AG04450 (cell line): ENCODE results near the gene KDM3B. TPM values are rescaled to one million over a fixed set of nuclear protein-coding genes. Genes with fewer than 3 reads are reported as not detected.
"Not testable (repeated sequence)": the region's sequence is repeated elsewhere in the genome, so short reads cannot be mapped to it uniquely, and the experiment has no call there.

Experiments used
- CTCF ChIA-PET: fragments of 300-600, 350-600 bp; formaldehyde crosslinking; extraction: SDS; loops from one replicate; lab custom pipeline; 2022; ENCODE audit warnings: antibody characterized with exemption, inconsistent platforms; lab: Charles Lee
- POLR2A ChIA-PET: fragments of 350-600 bp; formaldehyde crosslinking; extraction: SDS; loops from one replicate; lab custom pipeline; 2021; ENCODE audit warnings: antibody characterized with exemption, inconsistent platforms; lab: Yijun Ruan, JAX
- DNase-seq: peaks from one replicate; pipeline ENCODE4 v3.0.0-alpha.2; 2011; ENCODE audit warnings: low read depth, low spot score
- H3K27ac ChIP-seq: one replicate; pipeline ENCODE4 v1.5.1; 2012; ENCODE audit warnings: low read depth, low read length, control low read depth
- H3K27me3 ChIP-seq: one replicate; pipeline ENCODE4 v1.6.0; 2012; ENCODE audit warnings: low read length; ENCODE audit not compliant: control insufficient read depth, insufficient read depth
- H3K4me3 ChIP-seq: 2 replicates; pipeline ENCODE4 v1.5.1; 2011; ENCODE audit warnings: mild to moderate bottlenecking, low read depth, low read length, control low read depth
- H3K9me3 ChIP-seq: 2 replicates; pipeline ENCODE4 v1.5.1; 2012; ENCODE audit warnings: low read length; ENCODE audit not compliant: control insufficient read depth, insufficient read depth
- CTCF ChIP-seq: IDR thresholded peaks from 2 replicates; pipeline ENCODE4 v1.5.1; 2011; ENCODE audit warnings: low read depth, low read length, control low read depth, inconsistent platforms
- polyA plus RNA-seq: library from polyadenylated mRNA; depleted of rRNA; stranded (reverse); fragments of >200 nt; gene quantifications from 2 replicates; pipeline ENCODE4 v1.2.3, GENCODE V29; 2011

Gene KDM3B
- polyA plus RNA-seq, 1 experiment: 32.7 TPM

DNA sequence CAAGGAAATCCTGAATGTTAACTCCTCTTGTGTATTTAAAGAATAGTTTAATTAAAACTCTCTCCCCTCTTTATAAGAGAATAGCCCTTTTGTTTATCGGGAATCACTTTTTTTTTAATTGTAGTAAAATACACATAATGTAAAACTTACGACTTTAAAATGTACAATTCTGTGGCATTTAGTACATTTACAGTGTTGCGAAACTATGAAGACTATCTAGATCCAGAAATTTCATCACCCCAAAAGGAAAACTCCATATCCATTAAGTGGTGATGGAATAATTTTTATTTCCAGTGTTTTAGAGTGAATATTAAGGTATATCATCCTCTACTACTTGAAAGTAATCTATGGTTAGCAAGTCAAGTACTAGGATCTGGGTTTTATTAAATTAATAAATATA is 36.8 kb downstream of the KDM3B start:
- H3K9me3 ChIP-seq: no peaks in the 10 kb centered on the region
- H3K27me3 ChIP-seq: no peaks in the 10 kb centered on the region
- no peak for DNase-seq
- POLR2A ChIA-PET: no interaction called here
- H3K4me3 ChIP-seq: no peak overlapping the region
- no peak for TF ChIP-seq CTCF
- no peak overlapping the region for H3K27ac ChIP-seq
- CTCF ChIA-PET: no interaction called here

DNA sequence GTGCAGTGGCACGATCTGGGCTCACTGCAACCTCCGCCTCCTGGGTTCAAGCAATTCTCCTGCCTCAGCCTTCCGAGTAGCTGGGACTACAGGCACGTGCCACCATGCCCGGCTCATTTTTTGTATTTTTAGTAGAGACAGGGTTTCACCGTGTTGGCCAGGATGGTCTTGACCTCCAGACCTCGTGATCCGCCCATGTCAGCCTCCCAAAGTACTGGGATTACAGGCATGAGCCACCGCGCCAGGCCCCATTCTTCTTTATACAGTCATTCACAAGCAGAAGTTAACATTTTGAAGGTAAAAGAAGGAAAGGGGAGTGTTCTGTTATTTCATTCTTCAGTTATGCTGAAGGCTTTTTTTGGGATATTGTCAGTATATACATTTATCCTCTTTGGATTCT is 37.4 kb downstream of the KDM3B start:
- POLR2A ChIA-PET, H3K27me3 ChIP-seq, H3K4me3 ChIP-seq, DNase-seq, H3K27ac ChIP-seq, H3K9me3 ChIP-seq: not testable (repeated sequence)
- CTCF ChIA-PET: interaction anchor here (3.2 kb wide), 1 partner anchor 37 kb away, joined by 20 read pairs; the partner anchor contains the start of gene KDM3B

DNA sequence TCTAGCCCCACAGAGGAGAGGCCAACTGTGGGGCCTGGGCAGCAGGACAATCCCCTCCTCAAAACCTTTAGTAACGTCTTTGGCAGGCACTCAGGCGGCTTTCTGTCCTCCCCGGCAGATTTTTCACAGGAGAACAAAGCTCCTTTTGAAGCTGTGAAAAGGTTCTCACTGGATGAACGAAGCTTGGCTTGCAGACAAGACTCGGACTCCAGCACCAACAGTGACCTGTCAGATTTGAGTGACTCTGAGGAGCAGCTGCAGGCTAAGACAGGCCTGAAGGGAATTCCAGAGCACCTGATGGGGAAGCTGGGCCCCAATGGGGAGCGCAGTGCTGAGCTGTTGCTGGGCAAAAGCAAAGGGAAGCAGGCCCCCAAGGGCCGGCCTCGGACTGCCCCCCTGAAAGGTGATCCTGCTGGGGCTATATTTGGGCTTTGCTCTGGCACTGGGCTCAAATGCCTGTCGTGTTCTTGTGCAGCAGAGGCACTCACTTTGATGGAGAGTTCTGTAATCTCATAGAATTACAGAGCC is 39.4 kb downstream of the KDM3B start:
- Histone ChIP-seq H3K9me3 (no peaks in the 10 kb centered on the region), H3K27ac (no peak overlapping the region), H3K27me3 (no peaks in the 10 kb centered on the region), H3K4me3 (no peak overlapping the region)
- ChIA-PET POLR2A (no interaction called here), CTCF (interaction anchor here (1.3 to 3.2 kb wide), 2 partner anchors 39 to 58 kb away, joined by 3 to 20 read pairs; partner anchors contain the start of gene KDM3B)
- no peak for TF ChIP-seq CTCF
- DNase-seq: no peak

DNA sequence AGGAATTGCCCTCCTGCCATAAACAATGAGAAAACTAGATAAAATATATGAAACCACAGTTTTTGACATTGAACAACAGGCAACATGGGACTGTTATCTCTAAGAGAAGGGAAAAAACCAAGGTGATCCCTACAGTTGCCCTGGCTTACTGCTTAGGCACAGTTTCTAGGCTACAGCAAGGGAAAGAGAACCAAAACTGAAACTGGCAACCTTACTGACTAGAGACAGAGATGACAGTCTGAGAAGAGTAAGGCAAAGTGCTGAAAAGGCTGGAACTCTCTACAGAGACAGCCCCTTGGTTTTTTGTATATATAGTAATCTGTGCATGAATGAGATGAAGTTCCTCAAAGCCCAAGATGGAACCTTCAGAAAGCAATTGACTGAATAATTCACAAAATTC is 50.2 kb downstream of the KDM3B start:
- no peak overlapping the region for H3K4me3 ChIP-seq
- H3K27me3 ChIP-seq: no peaks in the 10 kb centered on the region
- TF ChIP-seq CTCF: no peak
- DNase-seq: no peak
- no peak overlapping the region for H3K27ac ChIP-seq
- no peaks in the 10 kb centered on the region for H3K9me3 ChIP-seq
- ChIA-PET CTCF (no interaction called here), POLR2A (no interaction called here)

GRCh38 chr5:138408023-138408422 is 55.5 kb downstream of the KDM3B start:
- no peaks in the 10 kb centered on the region for H3K9me3 ChIP-seq
- CTCF ChIA-PET: interaction anchor here (1.3 to 1.5 kb wide), 2 partner anchors 54 to 185 kb away, joined by 3 to 6 read pairs; no protein-coding TSS in a partner anchor
- POLR2A ChIA-PET: no interaction called here
- no peak for DNase-seq
- no peak overlapping the region for H3K4me3 ChIP-seq
- TF ChIP-seq CTCF: no peak
- H3K27me3 ChIP-seq: no peaks in the 10 kb centered on the region
- no peak overlapping the region for H3K27ac ChIP-seq
